Sigmoid colon (tissue), 7 donors: ENCODE data around the gene DGCR2. TPM values are rescaled to one million over a fixed set of nuclear protein-coding genes. Genes with fewer than 3 reads are reported as not detected.

Source experiments
- DNase-seq: peaks from one replicate; pipeline ENCODE4 v3.0.0-alpha.2; 2019
- H3K27ac ChIP-seq, 4 donors: fragments of 200-600 bp; sonication (generic); one replicate each; pipeline ENCODE4 v1.5.1; 2016 to 2019; ENCODE audit warnings: mild to moderate bottlenecking in 1 of 4
- H3K27me3 ChIP-seq, 3 donors: fragments of 200-600 bp; sonication (generic); one replicate each; pipeline ENCODE4 v1.5.1; 2019; ENCODE audit warnings: mild to moderate bottlenecking in 1 of 3
- H3K36me3 ChIP-seq, 4 donors: fragments of 200-600 bp; sonication (generic); one replicate each; pipeline ENCODE4 v1.5.1; 2016 to 2019
- H3K4me1 ChIP-seq, 4 donors: fragments of 200-600 bp; sonication (generic); one replicate each; pipeline ENCODE4 v1.5.1; 2017 to 2019
- H3K4me3 ChIP-seq, 4 donors: fragments of 200-600 bp; sonication (generic); one replicate each; pipeline ENCODE4 v1.5.1; 2017 to 2019; ENCODE audit warnings: mild to moderate bottlenecking in 2 of 4, moderate library complexity in 1 of 4
- H3K9me3 ChIP-seq, 4 donors: fragments of 200-600 bp in 3 of 4; sonication (generic) in 3 of 4; one replicate each; pipeline versions ENCODE4 v1.5.1 to v1.6.1; 2013 to 2019
- EP300 ChIP-seq, 4 donors: sonication (generic); formaldehyde crosslinking; IDR thresholded peaks; one replicate each; pipeline ENCODE4 v1.6.1; 2017; ENCODE audit warnings: antibody characterized with exemption in 4 of 4
- POLR2A ChIP-seq, 2 donors: fragments of 450-650 bp; IDR thresholded peaks; one replicate each; pipeline ENCODE4 v1.6.1; 2016; ENCODE audit warnings: antibody characterized with exemption in 2 of 2, mild to moderate bottlenecking in 2 of 2, moderate library complexity in 2 of 2
- POLR2AphosphoS5 ChIP-seq, 4 donors: sonication (generic); formaldehyde crosslinking; IDR thresholded peaks; one replicate each; pipeline ENCODE4 v1.6.1; 2017; ENCODE audit warnings: antibody characterized with exemption in 4 of 4
- WGBS, 2 donors: extraction: QIAGEN DNeasy Blood & Tissue Kit; methylation state at CpG; one replicate each; pipeline ENCODE4 v1.1.7; 2013; 5-methylcytosine and 5-hydroxymethylcytosine counted together
- intact Hi-C: fragments of 100-400 bp; cut with DNase I; formaldehyde crosslinking; loops from one replicate; pipeline ENCODE4 v1.15.1; 2023
- polyA plus RNA-seq, 3 donors: library from polyadenylated mRNA; stranded (reverse); fragments of 200-250 nt; gene quantifications; one replicate each; pipeline ENCODE4 v1.2.3, GENCODE V29; 2013
- total RNA-seq, 4 donors: library from RNA; depleted of rRNA; stranded (reverse); fragments of >200 nt; gene quantifications; one replicate each; pipeline ENCODE4 v1.1.0, GENCODE V29; 2016
- TF ChIP-seq, protein P1 (sequence below), 4 experiments: fragments of 450-650 bp in 3 of 4; fragments of 200-600 bp in 1 of 4; IDR thresholded peaks; one replicate each; pipeline ENCODE4 v1.5.1; 2016 to 2019; ENCODE audit warnings: antibody characterized with exemption in 4 of 4, mild to moderate bottlenecking in 3 of 4, moderate library complexity in 2 of 4
- donor health status: healthy with polysubstance abuse.
- donor health status: Bipolar disorder and iron deficiency.
- donor health status: healthy.

Gene DGCR2
- total and polyA plus RNA-seq, 7 donors, result 7.2 to 68.7 (median 31.5) TPM

DNA sequence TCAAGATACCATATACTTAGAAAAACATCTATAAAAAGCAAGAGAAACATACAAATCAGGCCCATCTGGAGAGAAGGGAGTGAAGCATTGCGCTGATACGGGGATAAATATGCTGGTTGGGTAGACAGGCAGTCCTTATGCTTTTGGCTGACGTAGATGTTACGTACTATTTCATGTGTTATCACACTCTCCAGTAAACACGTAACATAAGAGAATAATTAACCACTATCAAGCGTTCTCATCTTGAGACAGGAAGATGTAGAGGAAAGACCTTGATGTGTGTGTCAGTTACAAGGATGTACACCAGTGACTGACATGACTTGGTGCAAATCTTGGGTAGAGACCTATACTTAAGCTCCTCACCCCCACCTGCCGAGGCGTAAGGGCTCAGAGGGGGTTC, 99.5 kb downstream of the DGCR2 start:
- Histone ChIP-seq H3K27me3 (peaks cover 0 to 28% (median 0%) of the 10 kb centered on the region in 3 donors), H3K36me3 (no peaks in the 10 kb centered on the region), H3K27ac (no peak overlapping the region), H3K4me1 (no peaks in the 10 kb centered on the region), H3K9me3 (no peaks in the 10 kb centered on the region), H3K4me3 (no peak overlapping the region)
- TF ChIP-seq EP300 (IDR thresholded peaks at IDR 0.05), result no peak
- no peak for TF ChIP-seq POLR2AphosphoS5 (IDR thresholded peaks at IDR 0.05)
- TF ChIP-seq, protein P1, sequence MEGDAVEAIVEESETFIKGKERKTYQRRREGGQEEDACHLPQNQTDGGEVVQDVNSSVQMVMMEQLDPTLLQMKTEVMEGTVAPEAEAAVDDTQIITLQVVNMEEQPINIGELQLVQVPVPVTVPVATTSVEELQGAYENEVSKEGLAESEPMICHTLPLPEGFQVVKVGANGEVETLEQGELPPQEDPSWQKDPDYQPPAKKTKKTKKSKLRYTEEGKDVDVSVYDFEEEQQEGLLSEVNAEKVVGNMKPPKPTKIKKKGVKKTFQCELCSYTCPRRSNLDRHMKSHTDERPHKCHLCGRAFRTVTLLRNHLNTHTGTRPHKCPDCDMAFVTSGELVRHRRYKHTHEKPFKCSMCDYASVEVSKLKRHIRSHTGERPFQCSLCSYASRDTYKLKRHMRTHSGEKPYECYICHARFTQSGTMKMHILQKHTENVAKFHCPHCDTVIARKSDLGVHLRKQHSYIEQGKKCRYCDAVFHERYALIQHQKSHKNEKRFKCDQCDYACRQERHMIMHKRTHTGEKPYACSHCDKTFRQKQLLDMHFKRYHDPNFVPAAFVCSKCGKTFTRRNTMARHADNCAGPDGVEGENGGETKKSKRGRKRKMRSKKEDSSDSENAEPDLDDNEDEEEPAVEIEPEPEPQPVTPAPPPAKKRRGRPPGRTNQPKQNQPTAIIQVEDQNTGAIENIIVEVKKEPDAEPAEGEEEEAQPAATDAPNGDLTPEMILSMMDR (IDR thresholded peaks at IDR 0.05), result no peak
- no peak for TF ChIP-seq POLR2A (IDR thresholded peaks at IDR 0.05)
- no peak for DNase-seq
- intact Hi-C loops, result no loop called here
- 33 to 49% methylated on average over 8 of the region's 8 CpGs for WGBS, 2 donors

DNA sequence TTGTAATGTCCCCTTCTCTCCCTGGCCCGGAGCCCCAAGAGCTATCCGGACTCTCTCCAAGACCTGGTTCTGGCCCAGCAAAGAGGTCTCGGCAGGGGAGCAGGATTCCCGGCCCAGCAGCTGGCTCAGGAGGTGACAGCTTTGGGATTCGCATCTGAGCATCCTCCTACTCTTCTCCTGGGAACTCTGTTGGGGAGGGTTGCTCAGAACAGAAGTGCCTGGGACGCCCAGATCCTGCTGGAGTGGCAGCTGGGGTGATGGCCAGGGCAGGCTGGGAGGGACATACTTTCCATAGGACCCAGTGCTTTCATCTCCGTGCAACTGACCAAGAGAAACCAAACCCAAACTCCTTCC, 102.6 kb downstream of the DGCR2 start:
- 64 to 65% methylated on average over 7 of the region's 7 CpGs for WGBS, 2 donors
- no peaks in the 10 kb centered on the region for H3K9me3 ChIP-seq
- TF ChIP-seq POLR2AphosphoS5 (IDR thresholded peaks at IDR 0.05) (no peak), POLR2A (IDR thresholded peaks at IDR 0.05) (no peak), EP300 (IDR thresholded peaks at IDR 0.05) (no peak)
- TF ChIP-seq, protein P1 (IDR thresholded peaks at IDR 0.05), result no peak
- intact Hi-C loops, result no loop called here
- no peak overlapping the region for H3K27ac ChIP-seq
- no peaks in the 10 kb centered on the region for H3K36me3 ChIP-seq
- no peaks in the 10 kb centered on the region for H3K4me1 ChIP-seq
- H3K4me3 ChIP-seq, result no peak overlapping the region
- peaks cover 0 to 26% (median 0%) of the 10 kb centered on the region in 3 donors for H3K27me3 ChIP-seq
- no peak for DNase-seq

DNA sequence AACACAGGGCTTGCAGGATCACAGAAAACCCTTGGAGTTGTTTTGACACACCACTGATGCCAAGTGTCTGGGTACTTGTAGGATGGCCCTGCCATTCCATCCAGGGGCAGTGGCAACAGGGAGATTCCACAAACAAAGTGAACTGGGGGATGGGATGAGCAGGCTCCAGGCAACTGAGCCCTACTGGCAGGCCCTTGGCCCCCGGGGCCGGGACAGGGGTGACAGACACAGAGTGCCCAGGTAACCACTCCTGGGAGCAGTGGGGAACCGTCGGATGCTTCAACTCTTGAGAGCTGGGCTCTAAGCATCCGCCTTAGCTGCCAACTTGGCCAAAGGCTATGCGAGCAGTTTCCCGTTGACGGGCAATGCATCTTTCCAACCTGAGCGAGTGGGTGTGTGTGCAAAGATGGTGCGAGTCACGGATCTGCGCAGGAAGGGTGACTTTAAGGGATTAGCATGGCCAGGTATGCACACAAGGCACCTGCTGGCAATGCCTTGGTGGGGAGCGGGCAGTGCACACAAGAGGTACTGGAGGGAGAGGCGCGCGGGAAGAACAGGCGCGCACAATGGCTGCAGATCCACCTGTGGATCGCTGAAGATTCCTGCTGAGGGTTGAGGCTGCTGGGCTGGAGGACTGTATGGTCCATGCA, 103.1 kb downstream of the DGCR2 start:
- no peaks in the 10 kb centered on the region for H3K9me3 ChIP-seq
- no peak overlapping the region for H3K27ac ChIP-seq
- H3K36me3 ChIP-seq, result no peaks in the 10 kb centered on the region
- 91 to 94% methylated on average over 19 of the region's 19 CpGs for WGBS, 2 donors
- TF ChIP-seq POLR2AphosphoS5 (IDR thresholded peaks at IDR 0.05) (no peak), EP300 (IDR thresholded peaks at IDR 0.05) (no peak), POLR2A (IDR thresholded peaks at IDR 0.05) (no peak)
- TF ChIP-seq, protein P1 (IDR thresholded peaks at IDR 0.05), result no peak
- DNase-seq, result no peak
- H3K4me1 ChIP-seq, result no peaks in the 10 kb centered on the region
- H3K27me3 ChIP-seq, result peaks cover 0 to 26% (median 0%) of the 10 kb centered on the region in 3 donors
- intact Hi-C loops, result no loop called here
- no peak overlapping the region for H3K4me3 ChIP-seq

DNA sequence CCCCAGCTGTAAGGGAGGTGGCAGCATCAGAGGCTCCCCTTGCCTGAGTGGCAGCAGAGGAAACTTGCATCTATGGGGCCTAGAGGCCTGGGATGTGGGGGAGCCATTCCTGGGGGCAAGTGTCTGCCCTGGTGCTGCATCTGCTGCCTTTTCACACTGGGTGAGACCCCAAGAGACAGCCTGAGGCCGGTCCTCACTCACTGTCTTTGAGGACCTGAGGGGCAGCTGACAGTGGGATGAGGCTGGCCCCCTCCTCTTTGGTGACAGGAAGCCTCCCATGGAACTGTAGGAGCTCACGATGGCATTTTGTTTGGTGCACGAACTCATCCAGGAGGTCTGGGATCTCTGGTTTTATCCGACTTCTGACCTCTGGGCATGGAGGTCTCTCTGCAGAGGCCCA, 104.0 kb downstream of the DGCR2 start:
- TF ChIP-seq EP300 (IDR thresholded peaks at IDR 0.05), result no peak
- TF ChIP-seq POLR2A (IDR thresholded peaks at IDR 0.05), result no peak
- TF ChIP-seq, protein P1 (IDR thresholded peaks at IDR 0.05), result no peak
- TF ChIP-seq POLR2AphosphoS5 (IDR thresholded peaks at IDR 0.05), result no peak
- no peaks in the 10 kb centered on the region for H3K9me3 ChIP-seq
- no peaks in the 10 kb centered on the region for H3K4me1 ChIP-seq
- intact Hi-C loops, result no loop called here
- no peak overlapping the region for H3K4me3 ChIP-seq
- WGBS, 2 donors, result 79 to 88% methylated on average over 4 of the region's 4 CpGs
- no peak for DNase-seq
- no peak overlapping the region for H3K27ac ChIP-seq
- peaks cover 0 to 25% (median 0%) of the 10 kb centered on the region in 3 donors for H3K27me3 ChIP-seq
- H3K36me3 ChIP-seq, result no peaks in the 10 kb centered on the region
